GM12878 (cell line): ENCODE results near the gene AUNIP. TPM values are rescaled to one million over a fixed set of nuclear protein-coding genes. Genes with fewer than 3 reads are reported as not detected.

ENCODE experiments used
- ATAC-seq: fragments of 200-7000 bp; cut with Tn5 transposase; 3 replicates; pipeline ENCODE4 v1.9.1; 2020; ENCODE audit warnings: mild to moderate bottlenecking, moderate library complexity
- BruUV-seq: library from RNA; stranded (reverse); fragments of 400-500 nt; replicated peaks from 2 replicates; lab custom pipeline; 2021; lab: Mats Ljungman, UMichigan
- CTCF ChIA-PET: fragments of 300-600 bp; sonication (Branson Sonifier 250); formaldehyde crosslinking; extraction: SDS; loops from one replicate; lab custom pipeline; 2021; ENCODE audit warnings: inconsistent platforms; lab: Yijun Ruan, JAX
- POLR2A ChIA-PET: fragments of 350-600 bp; formaldehyde crosslinking; extraction: SDS; loops from one replicate; lab custom pipeline; 2021; ENCODE audit warnings: inconsistent platforms; lab: Charles Lee
- RAD21 ChIA-PET: fragments of 300-600 bp; sonication (Branson Sonifier 250); formaldehyde crosslinking; loops from one replicate; lab custom pipeline; 2023; ENCODE audit warnings: antibody characterized with exemption; ENCODE audit not compliant: unreplicated experiment; lab: Charles Lee
- SMC1A ChIA-PET: fragments of 300-600 bp; sonication (Branson Sonifier 250); formaldehyde crosslinking; loops from one replicate; lab custom pipeline; 2023; ENCODE audit not compliant: unreplicated experiment, uncharacterized antibody; lab: Charles Lee
- DNase-seq: peaks from one replicate; pipeline ENCODE4 v3.0.0-alpha.2; 2011; ENCODE audit warnings: low read depth, low spot score
- FAIRE-seq: peaks from 3 replicates; lab custom pipeline; 2011; peaks lifted over from hg19 to GRCh38; lab: Jason Lieb, UNC
- H2AFZ ChIP-seq: 2 replicates; pipeline ENCODE4 v1.6.0; 2011; ENCODE audit warnings: low read depth, low read length, control low read depth; ENCODE audit not compliant: control insufficient read depth
- H3K27ac ChIP-seq: 2 replicates; pipeline ENCODE4 v1.5.1; 2011; ENCODE audit warnings: control low read depth; ENCODE audit not compliant: control insufficient read depth, insufficient read depth
- H3K27me3 ChIP-seq, 2 experiments: replicated peaks in 1 of 2; 2 replicates each; pipeline versions ENCODE4 v1.6.0 to v1.6.1; 2011; ENCODE audit warnings: low read length in 1 of 2; ENCODE audit not compliant: control insufficient read depth in 2 of 2, insufficient read depth in 2 of 2
- H3K36me3 ChIP-seq, 2 experiments: 2 replicates each; pipeline ENCODE4 v1.5.1; 2011; ENCODE audit warnings: low read length in 1 of 2; ENCODE audit not compliant: control insufficient read depth in 2 of 2, insufficient read depth in 2 of 2
- H3K4me1 ChIP-seq: 2 replicates; pipeline ENCODE4 v1.6.1; 2011; ENCODE audit warnings: mild to moderate bottlenecking, low read length, moderate library complexity, mixed read lengths; ENCODE audit not compliant: control insufficient read depth, insufficient read depth
- H3K4me2 ChIP-seq: 2 replicates; pipeline ENCODE4 v1.6.0; 2011; ENCODE audit warnings: control low read depth; ENCODE audit not compliant: control insufficient read depth, insufficient read depth
- H3K4me3 ChIP-seq: fragments of 200-600 bp; sonication (generic); 2 replicates; pipeline ENCODE4 v1.5.1; 2016
- H3K79me2 ChIP-seq: 2 replicates; pipeline ENCODE4 v1.6.0; 2011; ENCODE audit warnings: low read length; ENCODE audit not compliant: control insufficient read depth, insufficient read depth
- H3K9ac ChIP-seq: 2 replicates; pipeline ENCODE4 v1.8.0; 2011; ENCODE audit warnings: low read length, control low read depth, mixed read lengths; ENCODE audit not compliant: control insufficient read depth, insufficient read depth
- H3K9me3 ChIP-seq: replicated peaks from 3 replicates; pipeline ENCODE4 v1.5.1; 2011; ENCODE audit warnings: mild to moderate bottlenecking, low read length; ENCODE audit not compliant: control insufficient read depth, insufficient read depth
- H4K20me1 ChIP-seq: 2 replicates; pipeline ENCODE4 v1.6.0; 2011; ENCODE audit not compliant: control insufficient read depth, insufficient read depth
- E2F4 ChIP-seq: IDR thresholded peaks from 2 replicates; pipeline ENCODE4 v1.6.1; 2012; ENCODE audit warnings: low read depth, low read length, improper control_type of control experiment
- GABPA ChIP-seq: IDR thresholded peaks from 2 replicates; pipeline ENCODE4 v1.6.1; 2014; ENCODE audit warnings: antibody characterized with exemption, low read depth, mild to moderate bottlenecking, inconsistent platforms
- RELB ChIP-seq: fragments of 450-650 bp; IDR thresholded peaks from 2 replicates; pipeline ENCODE4 v1.6.1; 2017; ENCODE audit warnings: low read depth, mild to moderate bottlenecking, moderate library complexity
- SMARCA5 ChIP-seq: fragments of 450-650 bp; IDR thresholded peaks from 2 replicates; pipeline ENCODE4 v1.6.1; 2017; ENCODE audit warnings: mild to moderate bottlenecking
- WGBS: methylation state at CpG from one replicate; pipeline ENCODE4 v1.1.6; 2016; ENCODE audit warnings: low lambda C conversion rate; ENCODE audit not compliant: insufficient replicate concordance, insufficient coverage; ENCODE audit errors: missing lambda C conversion rate; 5-methylcytosine and 5-hydroxymethylcytosine counted together
- in situ Hi-C: fragments of 300-500 bp; cut with MboI; formaldehyde crosslinking; loops from 9 replicates; pipeline ENCODE4 v1.14.3; 2018; ENCODE audit warnings: mixed read lengths
- intact Hi-C: fragments of 100-400 bp; cut with micrococcal nuclease; formaldehyde crosslinking; loops from one replicate; pipeline ENCODE4 v1.14.2; 2022; ENCODE audit not compliant: unreplicated experiment
- polyA plus RNA-seq, 11 experiments: library from polyadenylated mRNA; depleted of rRNA in 4 of 11; unstranded in 6 of 11; stranded (reverse) in 5 of 11; fragments of >200 nt; fragmentation: Nextera tagmentation in 4 of 11; fragmentation: Illumina TruSeq in 1 of 11; extraction: Ambion mirVana in 4 of 11; extraction: Trizol in 1 of 11; gene quantifications; 1 replicate in 1 of 11; 2 replicates in 10 of 11; pipeline versions ENCODE4 v1.2.1 to v1.2.3, GENCODE V29; 2011 to 2016; ENCODE audit warnings: inconsistent platforms in 2 of 11, missing spikeins in 2 of 11, low read depth in 1 of 11
- total RNA-seq, 4 experiments: library from RNA; depleted of rRNA in 3 of 4; stranded (reverse); fragments of >200 nt in 3 of 4; fragmentation: Illumina TruSeq in 1 of 4; extraction: Trizol in 1 of 4; gene quantifications; 2 replicates each; pipeline versions ENCODE4 v1.2.1 to v1.2.3, GENCODE V29; 2013 to 2021

AUNIP gene
- total and polyA plus RNA-seq, 10 of the 15 experiments (the other 5 are each of a cell fraction or from before 2014, with no cell fraction given) = 3.9 to 20.0 (median 12.7) TPM

GRCh38 chr1:25872713-25873112, 13.5 kb upstream of the AUNIP start (continued):
- TF ChIP-seq RELB (peak; percentile 58; the same call in 1 of the 2 replicates), E2F4 (no peak)

DNA sequence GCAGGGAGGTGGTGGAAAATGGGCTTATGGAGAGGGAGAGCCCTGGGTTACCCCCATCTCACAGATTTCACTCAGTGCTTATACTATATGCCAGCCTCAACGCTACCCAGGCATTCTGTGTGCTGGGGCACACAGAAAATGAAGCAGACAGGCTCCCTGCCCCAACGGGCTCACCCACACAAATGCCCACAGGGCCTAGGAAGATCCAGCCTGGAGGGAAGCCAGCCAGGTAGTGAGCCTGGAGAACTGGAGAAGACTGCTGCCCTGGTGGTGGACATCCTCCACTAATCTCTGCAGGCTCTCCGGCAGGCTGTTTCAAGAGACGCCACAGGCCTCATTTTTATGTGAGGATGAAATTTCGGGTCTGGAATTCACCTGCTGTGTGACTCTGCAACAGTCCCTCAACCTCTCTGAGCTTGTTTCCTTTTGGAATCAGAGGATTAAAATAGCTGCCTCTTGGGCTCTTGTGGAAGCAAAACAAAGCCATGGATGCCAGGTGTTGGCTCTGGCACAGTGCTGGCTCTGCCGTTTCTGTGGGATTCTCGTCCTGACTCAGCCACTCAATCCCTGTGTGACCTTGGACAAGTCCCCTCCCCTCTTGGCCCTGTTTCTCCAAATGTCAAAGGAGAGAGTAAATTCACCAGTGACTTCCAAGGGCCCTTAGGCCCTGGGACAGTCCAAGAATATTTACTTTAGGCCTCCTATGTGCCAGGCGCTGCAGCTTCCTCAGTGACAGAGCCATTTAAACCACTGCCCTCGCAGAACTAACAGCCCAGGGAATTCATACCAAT, 12.6 kb upstream of the AUNIP start:
- ChIA-PET POLR2A (interaction anchor here (1.0 to 1.2 kb wide), 3 partner anchors 50 to 125 kb away, joined by 3 to 5 read pairs (median 4); no protein-coding TSS in a partner anchor), RAD21 (no interaction called here), SMC1A (interaction anchor here (1.0 kb wide), 1 partner anchor 15 kb away, joined by 3 read pairs; no protein-coding TSS in a partner anchor), CTCF (interaction anchor here (1.1 kb wide), 1 partner anchor 23 kb away, joined by 4 read pairs; no protein-coding TSS in a partner anchor)
- Histone ChIP-seq H3K27ac (no peak overlapping the region; the same call in 1 of the 2 replicates), H3K9me3 (no peaks in the 10 kb centered on the region), H4K20me1 (no peaks in the 10 kb centered on the region), H3K36me3 (no peaks in the 10 kb centered on the region), H3K4me3 (no peak overlapping the region), H2AFZ (no peak overlapping the region), H3K9ac (no peak overlapping the region), H3K79me2 (peaks cover 9% of the 10 kb centered on the region), H3K27me3 (no peaks in the 10 kb centered on the region; a peak in 1 of 4 replicates), H3K4me2 (peak overlapping the region; percentile 60; the same call in 1 of the 2 replicates), H3K4me1 (peaks cover 34% of the 10 kb centered on the region)
- TF ChIP-seq SMARCA5 = peak; percentile 58; the same call in 1 of the 2 replicates
- TF ChIP-seq GABPA = no peak
- 76% methylated on average over 9 of the region's 9 CpGs for WGBS
- in situ Hi-C loops = no loop called here
- intact Hi-C loops = no loop called here
- DNase-seq = no peak
- no TSS peak for BruUV-seq
- FAIRE-seq = no peak
- ATAC-seq = no peak
